Measurements from ENCODE around the gene R3HCC1L.

- TF ChIP-seq KLF1 (tag; IDR thresholded peaks at IDR 0.05), result no peak
- TF ChIP-seq IRF2 (CRISPR knock-in tag; IDR thresholded peaks at IDR 0.05), result no peak
- TF ChIP-seq, protein P1, sequence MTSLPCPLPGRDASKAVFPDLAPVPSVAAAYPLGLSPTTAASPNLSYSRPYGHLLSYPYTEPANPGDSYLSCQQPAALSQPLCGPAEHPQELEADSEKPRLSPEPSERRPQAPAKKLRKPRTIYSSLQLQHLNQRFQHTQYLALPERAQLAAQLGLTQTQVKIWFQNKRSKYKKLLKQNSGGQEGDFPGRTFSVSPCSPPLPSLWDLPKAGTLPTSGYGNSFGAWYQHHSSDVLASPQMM (CRISPR knock-in tag; IDR thresholded peaks at IDR 0.05), result no peak
- TF ChIP-seq SMC3 (conservative IDR thresholded peaks at IDR 0.05; ENCODE audit: insufficient read depth, low read depth, low read length), result no peak
- no peak for TF ChIP-seq ILF3 (IDR thresholded peaks at IDR 0.05; ENCODE audit: borderline replicate concordance)
- TF ChIP-seq E2F5 (CRISPR knock-in tag; IDR thresholded peaks at IDR 0.05), result no peak
- no peak for TF ChIP-seq KLF16 (IDR thresholded peaks at IDR 0.05)
- TF ChIP-seq CHD4 (IDR thresholded peaks at IDR 0.05; ENCODE audit: insufficient read depth, insufficient replicate concordance, low read depth, low read length, poor library complexity, severe bottlenecking), result no peak
- no peak for TF ChIP-seq SRF (CRISPR knock-in tag; IDR thresholded peaks at IDR 0.05)
- TF ChIP-seq CEBPG (CRISPR knock-in tag; IDR thresholded peaks at IDR 0.05), result no peak
- no peak for TF ChIP-seq CEBPG (tag; conservative IDR thresholded peaks at IDR 0.05 in 1 of 2, IDR thresholded peaks at IDR 0.05 in 1 of 2)
- TF ChIP-seq SREBF2 (CRISPR knock-in tag; IDR thresholded peaks at IDR 0.05), result no peak
- no peak for TF ChIP-seq ZNF395 (CRISPR knock-in tag; IDR thresholded peaks at IDR 0.05)
Measured at GRCh38 chr10:98238391-98238790, 103.9 kb downstream of the R3HCC1L start.
